HCT116 (cell line): Measurements from ENCODE around the gene FBXL13.

ENCODE experiments used
- CTCF ChIP-seq, 3 experiments: fragments of 200-600 bp in 1 of 3; sonication (generic) in 1 of 3; IDR thresholded peaks in 2 of 3; conservative IDR thresholded peaks in 1 of 3; 2 replicates each; pipeline ENCODE4 v1.5.1; 2012 to 2017; ENCODE audit warnings: low read depth in 2 of 3, low read length in 2 of 3, antibody characterized with exemption in 1 of 3, borderline replicate concordance in 1 of 3, control low read depth in 1 of 3, mild to moderate bottlenecking in 1 of 3, mixed read lengths in 1 of 3, mixed run types in 1 of 3, moderate library complexity in 1 of 3; ENCODE audit not compliant: insufficient read depth in 1 of 3
- ELF1 ChIP-seq: IDR thresholded peaks from 2 replicates; pipeline ENCODE4 v1.6.1; 2012; ENCODE audit warnings: low read depth, borderline replicate concordance
- POLR2A ChIP-seq: IDR thresholded peaks from 2 replicates; pipeline ENCODE4 v1.7.0; 2011; ENCODE audit warnings: borderline replicate concordance; ENCODE audit not compliant: insufficient read depth, insufficient read length; ENCODE audit errors: extremely low read depth
- POLR2AphosphoS5 ChIP-seq: IDR thresholded peaks from 2 replicates; pipeline ENCODE4 v1.6.1; 2011; ENCODE audit warnings: mild to moderate bottlenecking, low read depth, low read length, moderate library complexity

DNA sequence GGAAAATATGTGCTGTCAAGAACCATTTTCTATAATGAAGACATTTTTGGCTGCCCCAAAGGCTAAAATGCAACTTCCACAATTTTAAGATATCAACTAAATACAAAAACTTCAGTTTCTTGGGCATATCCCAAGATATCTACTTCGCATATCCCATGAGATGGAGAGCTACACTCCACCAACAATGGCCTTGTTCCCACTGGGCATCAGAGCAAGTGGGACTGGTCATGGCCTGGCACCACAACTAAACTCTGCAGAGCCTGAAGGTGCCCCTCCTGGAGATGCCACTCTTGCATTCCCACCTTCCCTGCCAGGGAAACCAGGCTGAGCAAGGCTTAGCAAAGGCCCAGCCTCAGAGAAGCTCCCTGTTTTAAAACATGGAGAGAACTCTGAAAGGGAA, 237.6 kb downstream of the FBXL13 start:
- TF ChIP-seq CTCF (IDR thresholded peaks at IDR 0.05 in 2 of 3, conservative IDR thresholded peaks at IDR 0.05 in 1 of 3; ENCODE audit: borderline replicate concordance in 1 of 3, insufficient read depth in 1 of 3, low read depth in 2 of 3, low read length in 2 of 3) (no peak), POLR2AphosphoS5 (no peak), POLR2A (no peak), ELF1 (no peak)
